HT1080 (cell line): ENCODE measurements around the gene NEIL3. TPM values are rescaled to one million over a fixed set of nuclear protein-coding genes. Genes with fewer than 3 reads are reported as not detected.

ENCODE experiments used
- DNase-seq: peaks from one replicate; pipeline ENCODE4 v3.0.0-alpha.2; 2015; ENCODE audit warnings: low read depth
- polyA plus RNA-seq, 2 experiments: library from polyadenylated mRNA; depleted of rRNA; stranded (reverse); fragments of >200 nt; gene quantifications; 2 replicates each; pipeline ENCODE4 v1.2.3, GENCODE V29; 2015
- total RNA-seq: library from RNA; depleted of rRNA; stranded (reverse); fragments of >200 nt; shearing (Covaris generic); gene quantifications from 2 replicates; pipeline ENCODE4 v1.2.3, GENCODE V29; 2014; rRNA removed

NEIL3 gene, protein sequence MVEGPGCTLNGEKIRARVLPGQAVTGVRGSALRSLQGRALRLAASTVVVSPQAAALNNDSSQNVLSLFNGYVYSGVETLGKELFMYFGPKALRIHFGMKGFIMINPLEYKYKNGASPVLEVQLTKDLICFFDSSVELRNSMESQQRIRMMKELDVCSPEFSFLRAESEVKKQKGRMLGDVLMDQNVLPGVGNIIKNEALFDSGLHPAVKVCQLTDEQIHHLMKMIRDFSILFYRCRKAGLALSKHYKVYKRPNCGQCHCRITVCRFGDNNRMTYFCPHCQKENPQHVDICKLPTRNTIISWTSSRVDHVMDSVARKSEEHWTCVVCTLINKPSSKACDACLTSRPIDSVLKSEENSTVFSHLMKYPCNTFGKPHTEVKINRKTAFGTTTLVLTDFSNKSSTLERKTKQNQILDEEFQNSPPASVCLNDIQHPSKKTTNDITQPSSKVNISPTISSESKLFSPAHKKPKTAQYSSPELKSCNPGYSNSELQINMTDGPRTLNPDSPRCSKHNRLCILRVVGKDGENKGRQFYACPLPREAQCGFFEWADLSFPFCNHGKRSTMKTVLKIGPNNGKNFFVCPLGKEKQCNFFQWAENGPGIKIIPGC
- total RNA-seq = 12.6 and 13.1 TPM in 2 replicates
- 10.6 and 11.7 TPM in 2 replicates for polyA plus RNA-seq (2015; cell fraction: cytosol; rRNA removed)
- polyA plus RNA-seq (2015; cell fraction: nucleus; rRNA removed) = 19.2 and 21.1 TPM in 2 replicates

DNA sequence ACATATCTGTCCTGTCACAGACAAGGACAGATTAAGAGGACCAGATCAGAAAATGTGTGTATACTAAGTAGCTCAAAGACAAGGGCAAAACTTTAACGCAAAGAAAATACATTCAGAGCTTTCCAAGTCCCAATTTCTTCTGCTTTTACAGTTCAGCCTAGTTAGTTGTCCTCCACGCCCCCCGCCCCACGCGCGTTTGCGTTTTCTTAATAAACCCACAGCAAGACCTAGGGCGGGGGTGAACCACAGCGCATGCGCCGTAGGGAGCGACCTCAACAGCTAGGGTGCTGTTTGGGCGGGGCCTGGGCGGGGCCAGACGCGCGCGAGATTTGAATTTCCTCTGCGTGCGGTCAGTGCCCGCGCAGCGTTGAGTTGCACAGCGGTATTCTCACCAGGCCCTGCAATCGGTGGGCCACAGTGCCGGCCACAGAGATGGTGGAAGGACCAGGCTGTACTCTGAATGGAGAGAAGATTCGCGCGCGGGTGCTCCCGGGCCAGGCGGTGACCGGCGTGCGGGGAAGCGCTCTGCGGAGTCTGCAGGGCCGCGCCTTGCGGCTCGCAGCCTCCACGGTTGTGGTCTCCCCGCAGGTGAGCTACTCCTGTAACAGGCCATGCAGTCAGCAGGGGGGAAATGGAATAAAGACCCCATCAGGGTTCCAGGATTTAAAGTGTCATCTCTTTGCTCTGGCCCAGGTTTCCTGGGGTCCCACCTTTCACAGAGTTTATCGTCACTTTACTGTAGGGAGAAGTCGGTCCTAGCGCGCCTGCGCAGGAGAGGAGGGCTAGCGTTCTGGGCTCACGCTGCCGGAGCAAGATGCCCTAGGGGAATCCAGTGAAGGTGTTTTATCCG lies at the start of gene NEIL3:
Gene NEIL3 (plus strand): TSS at position 353 of the 850 bp plus-strand sequence. CDS start 80 bp downstream, at position 433.
- DNase-seq = peak; percentile 85

GRCh38 chr4:177263818-177264217 lies 45.9 kb upstream of the NEIL3 start:
- DNase-seq = no peak

- DNase-seq = no peak
Observed at GRCh38 chr4:177264788-177265422, 44.8 kb upstream of the NEIL3 start.

DNA sequence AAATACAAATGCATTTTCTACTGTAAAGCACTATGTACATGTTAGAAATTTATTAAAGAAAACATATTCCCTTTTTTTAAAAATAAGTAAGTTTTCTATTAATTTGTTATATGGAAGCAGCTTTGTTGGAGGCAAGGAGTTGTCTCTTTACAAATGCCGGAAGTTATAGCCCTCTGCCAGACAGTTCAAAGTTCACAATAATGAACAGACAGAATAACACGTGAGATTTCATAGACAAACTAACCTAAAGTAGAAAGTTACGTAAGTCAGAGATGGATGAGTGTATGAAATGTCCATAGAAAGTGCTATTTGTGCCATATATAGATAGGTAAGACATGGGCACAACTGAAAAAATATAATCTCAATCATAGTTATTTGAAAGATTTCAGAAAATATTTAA lies 43.9 kb upstream of the NEIL3 start:
- no peak for DNase-seq

- DNase-seq = no peak
Observed at GRCh38 chr4:177266506-177266905, 43.2 kb upstream of the NEIL3 start.

GRCh38 chr4:177267911-177268310 lies 41.8 kb upstream of the NEIL3 start:
- DNase-seq = no peak

- no peak for DNase-seq
Observed at GRCh38 chr4:177271091-177271490, 38.6 kb upstream of the NEIL3 start.

- no peak for DNase-seq
Observed at GRCh38 chr4:177271915-177272766, 37.5 kb upstream of the NEIL3 start.

DNA sequence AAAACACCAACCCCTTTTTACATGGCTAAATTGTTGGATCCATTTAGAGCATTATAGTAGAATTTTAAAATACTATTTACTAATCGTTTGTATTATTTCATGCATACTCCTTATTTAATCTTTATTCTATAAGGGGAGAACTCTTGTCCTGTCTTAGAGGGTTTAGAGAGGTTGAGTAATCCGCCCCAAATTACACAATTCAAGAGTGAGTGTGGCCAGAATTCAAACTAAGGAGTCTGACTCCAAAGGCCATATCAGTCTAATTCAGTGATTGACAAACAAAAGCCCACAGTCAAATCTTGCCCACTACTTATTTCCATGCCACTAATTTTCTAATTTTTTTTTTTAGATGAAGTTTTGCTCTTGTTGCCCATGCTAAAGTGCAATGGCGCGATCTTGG lies 33.7 kb upstream of the NEIL3 start:
- DNase-seq = no peak

DNA sequence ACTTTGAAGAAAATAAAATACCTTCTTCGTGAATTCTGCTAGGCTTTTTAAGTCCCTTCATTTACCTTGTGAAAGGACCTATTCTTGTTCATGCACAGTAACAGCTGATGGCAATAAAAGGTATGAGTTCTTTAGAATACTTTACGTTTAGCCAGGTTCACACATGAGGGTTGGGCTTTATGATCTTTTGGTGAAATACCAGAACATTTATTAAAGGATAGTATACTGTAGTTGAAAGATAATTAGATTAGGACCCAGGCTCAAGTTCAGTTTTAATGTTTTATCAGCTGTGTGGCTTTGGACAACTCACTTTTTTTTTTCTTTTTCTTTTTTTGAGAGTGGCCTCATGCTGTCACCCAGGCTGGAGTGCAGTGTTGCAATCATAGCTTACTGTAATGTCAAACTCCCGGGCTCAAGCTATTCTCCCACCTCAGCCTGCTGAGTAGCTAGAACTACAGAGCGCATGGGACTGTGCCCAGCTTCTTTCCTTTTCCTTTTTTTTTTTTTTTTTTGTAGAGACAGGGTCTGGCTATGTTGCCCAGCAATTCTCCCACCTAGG lies 28.2 kb upstream of the NEIL3 start:
- DNase-seq = no peak

GRCh38 chr4:177282284-177282835 lies 27.3 kb upstream of the NEIL3 start:
- no peak for DNase-seq

DNA sequence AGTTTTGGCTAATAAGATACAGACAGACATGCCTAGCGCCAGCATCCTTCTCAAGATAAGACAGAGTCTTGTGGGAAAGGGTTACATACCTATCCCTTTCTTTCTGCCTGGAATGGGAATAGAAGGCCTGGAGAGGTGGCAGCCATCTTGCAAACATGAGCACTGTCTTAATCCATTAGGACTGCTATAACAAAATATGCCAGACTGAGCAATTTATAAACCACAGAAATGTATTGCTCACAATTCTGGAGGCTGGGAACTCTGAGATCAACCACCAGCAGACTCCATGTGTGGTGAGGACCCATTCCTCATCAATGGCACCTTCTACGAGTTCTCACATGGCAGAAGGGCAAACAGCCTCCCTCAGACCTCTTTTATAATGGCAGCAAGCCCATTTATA lies 26.5 kb upstream of the NEIL3 start:
- DNase-seq = peak; percentile 33

DNA sequence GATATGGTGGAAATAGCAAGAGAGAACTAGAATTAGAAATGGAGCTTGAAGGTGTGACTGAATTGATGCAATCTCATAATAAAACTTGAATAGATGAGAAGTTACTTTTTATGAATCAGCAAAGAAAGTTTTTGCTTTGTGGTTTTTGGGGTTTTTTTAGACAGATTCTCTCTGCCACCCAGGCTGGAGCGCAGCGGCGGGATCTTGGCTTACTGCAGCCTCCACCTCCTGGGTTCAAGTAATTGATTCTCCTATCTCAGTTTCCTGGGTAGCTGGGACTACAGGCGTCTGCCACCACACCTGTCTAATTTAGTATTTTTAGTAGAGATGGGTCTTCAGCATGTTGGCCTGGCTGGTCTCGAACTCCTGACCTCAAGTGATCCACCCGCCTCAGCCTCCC lies 23.7 kb upstream of the NEIL3 start:
- DNase-seq = no peak

- DNase-seq = no peak
Observed at GRCh38 chr4:177287255-177287654, 22.4 kb upstream of the NEIL3 start.

DNA sequence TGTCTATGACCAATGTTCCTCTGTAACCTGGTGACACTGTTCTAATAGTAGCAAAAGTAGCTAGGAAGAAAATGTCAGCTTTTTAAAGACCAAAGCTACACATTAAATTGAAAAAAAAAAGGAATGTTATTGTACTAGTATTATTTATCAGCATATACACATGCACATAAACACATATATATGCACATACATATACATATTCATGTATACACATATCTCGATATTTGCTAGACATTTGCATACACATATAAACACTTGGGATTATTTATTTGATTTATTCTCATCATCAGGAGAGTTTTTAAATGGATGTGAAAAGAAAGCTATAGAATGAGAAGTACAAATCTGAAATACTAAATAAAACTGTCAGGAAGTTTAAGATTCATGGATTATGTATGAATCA lies 21.3 kb upstream of the NEIL3 start:
- DNase-seq = no peak

- no peak for DNase-seq
Observed at GRCh38 chr4:177290780-177291179, 18.9 kb upstream of the NEIL3 start.

DNA sequence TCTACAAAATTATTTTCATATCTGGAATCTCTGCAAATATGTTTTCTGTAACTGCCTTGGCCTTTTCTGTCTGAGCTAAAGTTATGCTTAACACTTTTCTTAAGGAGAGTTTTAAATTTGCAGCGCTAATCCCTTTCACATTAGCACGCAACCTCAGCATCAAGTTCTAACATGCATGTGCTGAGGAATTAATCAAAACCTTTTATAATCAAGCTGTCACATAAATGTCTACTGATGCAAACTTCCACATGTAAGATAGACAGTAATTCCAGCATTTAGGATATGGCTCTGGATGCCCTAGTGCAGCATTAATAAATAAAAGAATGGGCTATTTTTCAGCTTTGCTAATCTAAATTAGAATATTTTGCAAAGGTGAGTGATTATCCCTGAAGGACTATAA lies 17.5 kb upstream of the NEIL3 start:
- DNase-seq = no peak

- no peak for DNase-seq
Observed at GRCh38 chr4:177293208-177294033, 16.3 kb upstream of the NEIL3 start.
